Esophagus squamous epithelium (tissue), 4 donors: Measurements from ENCODE around the gene CNOT4.

Experiments used
- CTCF ChIP-seq, 6 experiments: fragments of 450-650 bp in 4 of 6; fragments of 200-600 bp in 2 of 6; sonication (generic) in 2 of 6; IDR thresholded peaks; one replicate each; pipeline ENCODE4 v1.5.1; 2016 to 2019; ENCODE audit warnings: antibody characterized with exemption in 6 of 6, mild to moderate bottlenecking in 4 of 6, moderate library complexity in 4 of 6
- POLR2A ChIP-seq, 4 donors: fragments of 450-650 bp; IDR thresholded peaks; one replicate each; pipeline ENCODE4 v1.6.1; 2017; ENCODE audit warnings: antibody characterized with exemption in 4 of 4, mild to moderate bottlenecking in 4 of 4, moderate library complexity in 3 of 4

GRCh38 chr7:135434047-135434446 is 75.9 kb downstream of the CNOT4 start:
- TF ChIP-seq CTCF (IDR thresholded peaks at IDR 0.05), result no peak
- no peak for TF ChIP-seq POLR2A (IDR thresholded peaks at IDR 0.05)
